Tibial nerve (tissue), 4 donors: ENCODE data around the gene SAP30BP. TPM values are rescaled to one million over a fixed set of nuclear protein-coding genes. Genes with fewer than 3 reads are reported as not detected.

Source experiments
- DNase-seq, 2 donors: peaks; one replicate each; pipeline ENCODE4 v3.0.0-alpha.2; 2019; ENCODE audit warnings: low spot score in 2 of 2
- H3K27ac ChIP-seq, 4 donors: fragments of 200-600 bp; sonication (generic) in 3 of 4; one replicate each; pipeline ENCODE4 v1.5.1; 2017 to 2019; ENCODE audit warnings: mild to moderate bottlenecking in 1 of 4
- H3K27me3 ChIP-seq, 2 donors: fragments of 200-600 bp; sonication (generic) in 1 of 2; one replicate each; pipeline versions ENCODE4 v1.5.1 to v1.6.0; 2017 to 2019
- H3K36me3 ChIP-seq, 3 donors: fragments of 200-600 bp; sonication (generic); one replicate each; pipeline ENCODE4 v1.5.1; 2018 to 2019
- H3K4me1 ChIP-seq, 4 donors: fragments of 200-600 bp; sonication (generic) in 3 of 4; one replicate each; pipeline ENCODE4 v1.5.1; 2017 to 2019
- H3K4me3 ChIP-seq, 4 donors: fragments of 200-600 bp; sonication (generic) in 3 of 4; one replicate each; pipeline ENCODE4 v1.5.1; 2017 to 2019; ENCODE audit warnings: mild to moderate bottlenecking in 1 of 4, moderate library complexity in 1 of 4
- H3K9me3 ChIP-seq, 4 donors: fragments of 200-600 bp; sonication (generic) in 3 of 4; one replicate each; pipeline ENCODE4 v1.5.1; 2017 to 2019
- CTCF ChIP-seq, 5 experiments: fragments of 200-600 bp in 3 of 5; fragments of 450-650 bp in 2 of 5; sonication (generic) in 3 of 5; IDR thresholded peaks; one replicate each; pipeline ENCODE4 v1.5.1; 2016 to 2019; ENCODE audit warnings: antibody characterized with exemption in 5 of 5, mild to moderate bottlenecking in 3 of 5, moderate library complexity in 2 of 5
- EP300 ChIP-seq, 2 donors: sonication (generic); formaldehyde crosslinking; IDR thresholded peaks; one replicate each; pipeline ENCODE4 v1.6.1; 2017; ENCODE audit warnings: antibody characterized with exemption in 2 of 2, mild to moderate bottlenecking in 1 of 2
- POLR2A ChIP-seq, 2 donors: fragments of 450-650 bp; IDR thresholded peaks; one replicate each; pipeline ENCODE4 v1.6.1; 2017; ENCODE audit warnings: antibody characterized with exemption in 2 of 2, mild to moderate bottlenecking in 2 of 2, moderate library complexity in 2 of 2
- WGBS, 2 donors: methylation state at CpG; one replicate each; pipeline ENCODE4 v1.1.5; 2018; 5-methylcytosine and 5-hydroxymethylcytosine counted together
- total RNA-seq, 4 donors: library from RNA; depleted of rRNA; stranded (reverse); fragments of >200 nt; gene quantifications; one replicate each; pipeline ENCODE4 v1.1.0, GENCODE V29; 2016

Gene SAP30BP
- total RNA-seq, 4 donors from 2014 or later = 63.9 to 119 (median 95.3) TPM

- whole genome bisulfite sequencing, 2 donors = 15 to 17% methylated on average over 4 to 10 of the region's 33 CpGs
- Histone ChIP-seq H3K36me3 (peaks cover 0 to 28% (median 3%) of the 10 kb centered on the region in 3 donors), H3K27me3 (peaks cover 0 to 26% of the 10 kb centered on the region in 2 donors), H3K9me3 (no peaks in the 10 kb centered on the region), H3K27ac (peak overlapping the region; percentile 89 to 98 (median 95)), H3K4me1 (peaks cover 0 to 63% (median 23%) of the 10 kb centered on the region in 4 donors), H3K4me3 (peak overlapping the region; percentile 57 to 84 (median 74))
- TF ChIP-seq CTCF (IDR thresholded peaks at IDR 0.05) (peak in 1 of 5 experiments; percentile 3), POLR2A (IDR thresholded peaks at IDR 0.05) (no peak)
- DNase-seq = no peak
These were observed 54.4 kb downstream of the SAP30BP start for GRCh38 chr17:75721463-75722011.

- WGBS, 2 donors = 26 to 53% methylated on average over 5 of the region's 5 CpGs
- DNase-seq = no peak
- Histone ChIP-seq H3K9me3 (no peaks in the 10 kb centered on the region), H3K36me3 (peaks cover 0 to 33% (median 3%) of the 10 kb centered on the region in 3 donors), H3K27ac (peak overlapping the region; percentile 89 to 98 (median 95)), H3K27me3 (peaks cover 0 to 26% of the 10 kb centered on the region in 2 donors), H3K4me3 (peak overlapping the region; percentile 57 to 84 (median 74)), H3K4me1 (peaks cover 0 to 63% (median 23%) of the 10 kb centered on the region in 4 donors)
- TF ChIP-seq POLR2A (IDR thresholded peaks at IDR 0.05) (peak in 1 of 2 donors; percentile 18), CTCF (IDR thresholded peaks at IDR 0.05) (peak in 1 of 5 experiments; percentile 19), EP300 (IDR thresholded peaks at IDR 0.05) (peak in 1 of 2 donors; percentile 37)
These were observed 54.9 kb downstream of the SAP30BP start for GRCh38 chr17:75722076-75722475.

- TF ChIP-seq POLR2A (IDR thresholded peaks at IDR 0.05) (no peak), EP300 (IDR thresholded peaks at IDR 0.05) (no peak), CTCF (IDR thresholded peaks at IDR 0.05) (no peak)
- peaks cover 0 to 39% (median 3%) of the 10 kb centered on the region in 3 donors for H3K36me3 ChIP-seq
- H3K4me1 ChIP-seq = peaks cover 0 to 63% (median 23%) of the 10 kb centered on the region in 4 donors
- peaks cover 0 to 26% of the 10 kb centered on the region in 2 donors for H3K27me3 ChIP-seq
- DNase-seq = no peak
- WGBS, 2 donors = 65% methylated on average over 9 of the region's 9 CpGs
- peak overlapping the region; percentile 57 to 84 (median 74) for H3K4me3 ChIP-seq
- H3K9me3 ChIP-seq = no peaks in the 10 kb centered on the region
- peak overlapping the region; percentile 89 to 98 (median 95) for H3K27ac ChIP-seq
These were observed 55.5 kb downstream of the SAP30BP start for GRCh38 chr17:75722542-75723095.

- H3K4me1 ChIP-seq = peaks cover 0 to 63% (median 23%) of the 10 kb centered on the region in 4 donors
- peak overlapping the region; percentile 89 to 98 (median 95) for H3K27ac ChIP-seq
- TF ChIP-seq CTCF (IDR thresholded peaks at IDR 0.05) (no peak), EP300 (IDR thresholded peaks at IDR 0.05) (peak in 1 of 2 donors; percentile 44)
- peaks cover 0 to 46% (median 3%) of the 10 kb centered on the region in 3 donors for H3K36me3 ChIP-seq
- H3K9me3 ChIP-seq = no peaks in the 10 kb centered on the region
- peak overlapping the region; percentile 57 to 84 (median 74) for H3K4me3 ChIP-seq
- peaks cover 0 to 26% of the 10 kb centered on the region in 2 donors for H3K27me3 ChIP-seq
- DNase-seq = no peak
- 36 to 49% methylated on average over 5 to 11 of the region's 18 CpGs for WGBS, 2 donors
These were observed 56.2 kb downstream of the SAP30BP start for GRCh38 chr17:75723171-75723930.
